GM12878 (cell line): ENCODE measurements around the gene LIN37. TPM values are rescaled to one million over a fixed set of nuclear protein-coding genes. Genes with fewer than 3 reads are reported as not detected.

ENCODE experiments used
- BCL11A ChIP-seq: IDR thresholded peaks from 2 replicates; pipeline ENCODE4 v1.6.1; 2011; ENCODE audit warnings: low read depth, low read length
- EGR1 ChIP-seq, 2 experiments: IDR thresholded peaks; 1 replicate in 1 of 2; 2 replicates in 1 of 2; pipeline ENCODE4 v1.6.1; 2011 to 2012; ENCODE audit warnings: low read depth in 2 of 2, low read length in 2 of 2, borderline replicate concordance in 1 of 2, mild to moderate bottlenecking in 1 of 2, moderate library complexity in 1 of 2
- EP300 ChIP-seq, 2 experiments: fragments of 150-350 bp in 1 of 2; IDR thresholded peaks; 2 replicates each; pipeline ENCODE4 v1.6.1; 2011 to 2012; ENCODE audit warnings: low read depth in 2 of 2, low read length in 2 of 2, borderline replicate concordance in 1 of 2, improper control_type of control experiment in 1 of 2, inconsistent platforms in 1 of 2; ENCODE audit not compliant: control insufficient read depth in 1 of 2
- FOS ChIP-seq: IDR thresholded peaks from 3 replicates; pipeline ENCODE4 v1.6.1; 2011; ENCODE audit warnings: borderline replicate concordance; ENCODE audit not compliant: insufficient read length; ENCODE audit errors: extremely low read depth
- IKZF2 ChIP-seq, 2 experiments: fragments of 450-650 bp; IDR thresholded peaks; 2 replicates each; pipeline ENCODE4 v1.6.1; 2017; ENCODE audit warnings: mild to moderate bottlenecking in 2 of 2, moderate library complexity in 2 of 2
- MTA2 ChIP-seq: fragments of 450-650 bp; IDR thresholded peaks from 2 replicates; pipeline ENCODE4 v1.6.1; 2016; ENCODE audit warnings: low read depth, mild to moderate bottlenecking, moderate library complexity
- MTA3 ChIP-seq: IDR thresholded peaks from 2 replicates; pipeline ENCODE4 v1.6.1; 2012; ENCODE audit warnings: low read length, inconsistent platforms, borderline replicate concordance
- POLR2AphosphoS2 ChIP-seq: IDR thresholded peaks from 2 replicates; pipeline ENCODE4 v1.6.1; 2011; ENCODE audit warnings: low read depth, mild to moderate bottlenecking, low read length, improper control_type of control experiment, moderate library complexity
- RBBP5 ChIP-seq: fragments of 200-600 bp; sonication (generic); conservative IDR thresholded peaks from 2 replicates; pipeline ENCODE4 v1.6.1; 2016
- YY1 ChIP-seq: IDR thresholded peaks from 2 replicates; pipeline ENCODE4 v1.6.1; 2011; ENCODE audit warnings: low read depth, mild to moderate bottlenecking, low read length
- ZBED1 ChIP-seq: IDR thresholded peaks from 2 replicates; pipeline ENCODE4 v1.6.1; 2016; ENCODE audit warnings: borderline replicate concordance
- ZNF24 ChIP-seq: fragments of 450-650 bp; IDR thresholded peaks from 2 replicates; pipeline ENCODE4 v1.6.1; 2017; ENCODE audit warnings: antibody characterized with exemption, mild to moderate bottlenecking
- ZNF274 ChIP-seq: IDR thresholded peaks from one replicate; pipeline ENCODE4 v1.8.0; 2011; ENCODE audit not compliant: insufficient read length, insufficient read depth
- polyA plus RNA-seq, 11 experiments: library from polyadenylated mRNA; depleted of rRNA in 4 of 11; unstranded in 6 of 11; stranded (reverse) in 5 of 11; fragments of >200 nt; fragmentation: Nextera tagmentation in 4 of 11; fragmentation: Illumina TruSeq in 1 of 11; extraction: Ambion mirVana in 4 of 11; extraction: Trizol in 1 of 11; gene quantifications; 1 replicate in 1 of 11; 2 replicates in 10 of 11; pipeline versions ENCODE4 v1.2.1 to v1.2.3, GENCODE V29; 2011 to 2016; ENCODE audit warnings: inconsistent platforms in 2 of 11, missing spikeins in 2 of 11, low read depth in 1 of 11
- total RNA-seq, 4 experiments: library from RNA; depleted of rRNA in 3 of 4; stranded (reverse); fragments of >200 nt in 3 of 4; fragmentation: Illumina TruSeq in 1 of 4; extraction: Trizol in 1 of 4; gene quantifications; 2 replicates each; pipeline versions ENCODE4 v1.2.1 to v1.2.3, GENCODE V29; 2013 to 2021
- TF ChIP-seq, protein P1 (sequence below): IDR thresholded peaks from 2 replicates; pipeline ENCODE4 v1.6.1; 2012; ENCODE audit warnings: improper control_type of control experiment, low read depth, low read length; ENCODE audit not compliant: insufficient replicate concordance
- TF ChIP-seq, protein P2 (sequence below): fragments of 150-350 bp; IDR thresholded peaks from 2 replicates; pipeline ENCODE4 v1.6.1; 2016; ENCODE audit warnings: low read depth, low read length
- TF ChIP-seq, protein P3 (sequence below): fragments of 450-650 bp; IDR thresholded peaks from 2 replicates; pipeline ENCODE4 v1.6.1; 2018; ENCODE audit warnings: borderline replicate concordance, mild to moderate bottlenecking; ENCODE audit not compliant: partially characterized antibody
- TF ChIP-seq, protein P4 (sequence below): IDR thresholded peaks from 2 replicates; pipeline ENCODE4 v1.6.1; 2012; ENCODE audit warnings: low read depth, low read length, improper control_type of control experiment

LIN37 gene
- total and polyA plus RNA-seq, 10 of the 15 experiments (the other 5 are each of a cell fraction or from before 2014, with no cell fraction given): 0.69 to 11.9 (median 7.6) TPM

GRCh38 chr19:35745328-35746086, 2.9 kb upstream of the LIN37 start, which contains the start of the genes PSENEN and U2AF1L4 (continued):
- TF ChIP-seq EGR1 (IDR thresholded peaks at IDR 0.05; ENCODE audit: borderline replicate concordance in 1 of 2, low read depth in 2 of 2, low read length in 2 of 2) (peak in 1 of 2 experiments; percentile 65; a peak in 2 of 3 replicates), MTA3 (no peak), POLR2AphosphoS2 (no peak), EP300 (IDR thresholded peaks at IDR 0.05; ENCODE audit: borderline replicate concordance in 1 of 2, control insufficient read depth in 1 of 2, low read depth in 2 of 2, low read length in 2 of 2) (no peak), BCL11A (no peak), IKZF2 (IDR thresholded peaks at IDR 0.05) (no peak), ZNF274 (no peak), FOS (no peak), ZBED1 (no peak), ZNF24 (no peak), YY1 (peak; percentile 94), MTA2 (no peak), RBBP5 (no peak)
- TF ChIP-seq, protein P1, sequence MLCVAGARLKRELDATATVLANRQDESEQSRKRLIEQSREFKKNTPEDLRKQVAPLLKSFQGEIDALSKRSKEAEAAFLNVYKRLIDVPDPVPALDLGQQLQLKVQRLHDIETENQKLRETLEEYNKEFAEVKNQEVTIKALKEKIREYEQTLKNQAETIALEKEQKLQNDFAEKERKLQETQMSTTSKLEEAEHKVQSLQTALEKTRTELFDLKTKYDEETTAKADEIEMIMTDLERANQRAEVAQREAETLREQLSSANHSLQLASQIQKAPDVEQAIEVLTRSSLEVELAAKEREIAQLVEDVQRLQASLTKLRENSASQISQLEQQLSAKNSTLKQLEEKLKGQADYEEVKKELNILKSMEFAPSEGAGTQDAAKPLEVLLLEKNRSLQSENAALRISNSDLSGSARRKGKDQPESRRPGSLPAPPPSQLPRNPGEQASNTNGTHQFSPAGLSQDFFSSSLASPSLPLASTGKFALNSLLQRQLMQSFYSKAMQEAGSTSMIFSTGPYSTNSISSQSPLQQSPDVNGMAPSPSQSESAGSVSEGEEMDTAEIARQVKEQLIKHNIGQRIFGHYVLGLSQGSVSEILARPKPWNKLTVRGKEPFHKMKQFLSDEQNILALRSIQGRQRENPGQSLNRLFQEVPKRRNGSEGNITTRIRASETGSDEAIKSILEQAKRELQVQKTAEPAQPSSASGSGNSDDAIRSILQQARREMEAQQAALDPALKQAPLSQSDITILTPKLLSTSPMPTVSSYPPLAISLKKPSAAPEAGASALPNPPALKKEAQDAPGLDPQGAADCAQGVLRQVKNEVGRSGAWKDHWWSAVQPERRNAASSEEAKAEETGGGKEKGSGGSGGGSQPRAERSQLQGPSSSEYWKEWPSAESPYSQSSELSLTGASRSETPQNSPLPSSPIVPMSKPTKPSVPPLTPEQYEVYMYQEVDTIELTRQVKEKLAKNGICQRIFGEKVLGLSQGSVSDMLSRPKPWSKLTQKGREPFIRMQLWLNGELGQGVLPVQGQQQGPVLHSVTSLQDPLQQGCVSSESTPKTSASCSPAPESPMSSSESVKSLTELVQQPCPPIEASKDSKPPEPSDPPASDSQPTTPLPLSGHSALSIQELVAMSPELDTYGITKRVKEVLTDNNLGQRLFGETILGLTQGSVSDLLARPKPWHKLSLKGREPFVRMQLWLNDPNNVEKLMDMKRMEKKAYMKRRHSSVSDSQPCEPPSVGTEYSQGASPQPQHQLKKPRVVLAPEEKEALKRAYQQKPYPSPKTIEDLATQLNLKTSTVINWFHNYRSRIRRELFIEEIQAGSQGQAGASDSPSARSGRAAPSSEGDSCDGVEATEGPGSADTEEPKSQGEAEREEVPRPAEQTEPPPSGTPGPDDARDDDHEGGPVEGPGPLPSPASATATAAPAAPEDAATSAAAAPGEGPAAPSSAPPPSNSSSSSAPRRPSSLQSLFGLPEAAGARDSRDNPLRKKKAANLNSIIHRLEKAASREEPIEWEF: no peak
- TF ChIP-seq, protein P2, sequence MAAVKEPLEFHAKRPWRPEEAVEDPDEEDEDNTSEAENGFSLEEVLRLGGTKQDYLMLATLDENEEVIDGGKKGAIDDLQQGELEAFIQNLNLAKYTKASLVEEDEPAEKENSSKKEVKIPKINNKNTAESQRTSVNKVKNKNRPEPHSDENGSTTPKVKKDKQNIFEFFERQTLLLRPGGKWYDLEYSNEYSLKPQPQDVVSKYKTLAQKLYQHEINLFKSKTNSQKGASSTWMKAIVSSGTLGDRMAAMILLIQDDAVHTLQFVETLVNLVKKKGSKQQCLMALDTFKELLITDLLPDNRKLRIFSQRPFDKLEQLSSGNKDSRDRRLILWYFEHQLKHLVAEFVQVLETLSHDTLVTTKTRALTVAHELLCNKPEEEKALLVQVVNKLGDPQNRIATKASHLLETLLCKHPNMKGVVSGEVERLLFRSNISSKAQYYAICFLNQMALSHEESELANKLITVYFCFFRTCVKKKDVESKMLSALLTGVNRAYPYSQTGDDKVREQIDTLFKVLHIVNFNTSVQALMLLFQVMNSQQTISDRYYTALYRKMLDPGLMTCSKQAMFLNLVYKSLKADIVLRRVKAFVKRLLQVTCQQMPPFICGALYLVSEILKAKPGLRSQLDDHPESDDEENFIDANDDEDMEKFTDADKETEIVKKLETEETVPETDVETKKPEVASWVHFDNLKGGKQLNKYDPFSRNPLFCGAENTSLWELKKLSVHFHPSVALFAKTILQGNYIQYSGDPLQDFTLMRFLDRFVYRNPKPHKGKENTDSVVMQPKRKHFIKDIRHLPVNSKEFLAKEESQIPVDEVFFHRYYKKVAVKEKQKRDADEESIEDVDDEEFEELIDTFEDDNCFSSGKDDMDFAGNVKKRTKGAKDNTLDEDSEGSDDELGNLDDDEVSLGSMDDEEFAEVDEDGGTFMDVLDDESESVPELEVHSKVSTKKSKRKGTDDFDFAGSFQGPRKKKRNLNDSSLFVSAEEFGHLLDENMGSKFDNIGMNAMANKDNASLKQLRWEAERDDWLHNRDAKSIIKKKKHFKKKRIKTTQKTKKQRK: no peak
- TF ChIP-seq, protein P3, sequence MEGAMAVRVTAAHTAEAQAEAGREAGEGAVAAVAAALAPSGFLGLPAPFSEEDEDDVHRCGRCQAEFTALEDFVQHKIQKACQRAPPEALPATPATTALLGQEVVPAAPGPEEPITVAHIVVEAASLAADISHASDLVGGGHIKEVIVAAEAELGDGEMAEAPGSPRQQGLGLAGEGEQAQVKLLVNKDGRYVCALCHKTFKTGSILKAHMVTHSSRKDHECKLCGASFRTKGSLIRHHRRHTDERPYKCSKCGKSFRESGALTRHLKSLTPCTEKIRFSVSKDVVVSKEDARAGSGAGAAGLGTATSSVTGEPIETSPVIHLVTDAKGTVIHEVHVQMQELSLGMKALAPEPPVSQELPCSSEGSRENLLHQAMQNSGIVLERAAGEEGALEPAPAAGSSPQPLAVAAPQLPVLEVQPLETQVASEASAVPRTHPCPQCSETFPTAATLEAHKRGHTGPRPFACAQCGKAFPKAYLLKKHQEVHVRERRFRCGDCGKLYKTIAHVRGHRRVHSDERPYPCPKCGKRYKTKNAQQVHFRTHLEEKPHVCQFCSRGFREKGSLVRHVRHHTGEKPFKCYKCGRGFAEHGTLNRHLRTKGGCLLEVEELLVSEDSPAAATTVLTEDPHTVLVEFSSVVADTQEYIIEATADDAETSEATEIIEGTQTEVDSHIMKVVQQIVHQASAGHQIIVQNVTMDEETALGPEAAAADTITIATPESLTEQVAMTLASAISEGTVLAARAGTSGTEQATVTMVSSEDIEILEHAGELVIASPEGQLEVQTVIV: no peak
- TF ChIP-seq, protein P4, sequence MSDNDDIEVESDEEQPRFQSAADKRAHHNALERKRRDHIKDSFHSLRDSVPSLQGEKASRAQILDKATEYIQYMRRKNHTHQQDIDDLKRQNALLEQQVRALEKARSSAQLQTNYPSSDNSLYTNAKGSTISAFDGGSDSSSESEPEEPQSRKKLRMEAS: no peak; the same call in 1 of the 2 replicates
